A673 (cell line): ENCODE measurements around the gene SRGAP1. TPM values are rescaled to one million over a fixed set of nuclear protein-coding genes. Genes with fewer than 3 reads are reported as not detected.

Experiments used
- BruUV-seq: library from RNA; stranded (reverse); fragments of 400-500 nt; replicated peaks from 2 replicates; lab custom pipeline; 2021; lab: Mats Ljungman, UMichigan
- CTCF ChIA-PET: fragments of 300-600 bp; sonication (Branson Sonifier 250); formaldehyde crosslinking; loops from one replicate; lab custom pipeline; 2022; ENCODE audit warnings: antibody characterized with exemption; lab: Charles Lee
- POLR2A ChIA-PET: fragments of 300-600 bp; sonication (Branson Sonifier 250); formaldehyde crosslinking; loops from one replicate; lab custom pipeline; 2022; ENCODE audit warnings: antibody characterized with exemption; ENCODE audit not compliant: low non-redundant PET; lab: Charles Lee
- DNase-seq: peaks from one replicate; pipeline ENCODE4 v3.0.0-alpha.2; 2015; ENCODE audit warnings: low spot score
- H3K27ac ChIP-seq: fragments of 200-600 bp; sonication (generic); 2 replicates; pipeline ENCODE4 v1.5.1; 2016; ENCODE audit warnings: mixed run types, low read depth, mild to moderate bottlenecking, mixed read lengths, antibody characterized with exemption, low read length; ENCODE audit not compliant: poor library complexity, severe bottlenecking
- H3K27me3 ChIP-seq: fragments of 200-600 bp; sonication (generic); replicated peaks from 2 replicates; pipeline ENCODE4 v1.6.1; 2017; ENCODE audit warnings: mixed run types, low read depth, mild to moderate bottlenecking, mixed read lengths, antibody characterized with exemption, low read length; ENCODE audit not compliant: insufficient read depth, poor library complexity
- H3K36me3 ChIP-seq: fragments of 200-600 bp; sonication (generic); 2 replicates; pipeline ENCODE4 v1.6.1; 2016; ENCODE audit warnings: mixed run types, mild to moderate bottlenecking, mixed read lengths, antibody characterized with exemption, low read length; ENCODE audit not compliant: insufficient read depth, poor library complexity, severe bottlenecking
- H3K4me1 ChIP-seq: fragments of 200-600 bp; sonication (generic); 2 replicates; pipeline ENCODE4 v1.6.1; 2017; ENCODE audit warnings: mixed run types, mild to moderate bottlenecking, mixed read lengths, antibody characterized with exemption, low read length; ENCODE audit not compliant: insufficient read depth, poor library complexity, severe bottlenecking
- H3K4me3 ChIP-seq: fragments of 200-600 bp; sonication (generic); 2 replicates; pipeline ENCODE4 v1.5.1; 2016; ENCODE audit warnings: low read depth, mixed run types, mild to moderate bottlenecking, mixed read lengths, low read length; ENCODE audit not compliant: poor library complexity, severe bottlenecking
- H3K9me3 ChIP-seq: fragments of 200-600 bp; sonication (generic); 2 replicates; pipeline ENCODE4 v1.6.1; 2016; ENCODE audit warnings: mixed run types, low read depth, mild to moderate bottlenecking, mixed read lengths, antibody characterized with exemption, low read length; ENCODE audit not compliant: poor library complexity, severe bottlenecking
- EZH2 ChIP-seq: fragments of 200-600 bp; sonication (generic); IDR thresholded peaks from 2 replicates; pipeline ENCODE4 v1.6.1; 2017; ENCODE audit warnings: borderline replicate concordance, low read depth, mild to moderate bottlenecking, mixed read lengths, antibody characterized with exemption, low read length; ENCODE audit not compliant: poor library complexity, severe bottlenecking
- intact Hi-C: fragments of 100-400 bp; cut with micrococcal nuclease; formaldehyde crosslinking; loops from one replicate; pipeline ENCODE4 v1.10.0; 2022; ENCODE audit not compliant: unreplicated experiment
- total RNA-seq: library from RNA; stranded (reverse); gene quantifications from 2 replicates; pipeline ENCODE4 v1.2.3, GENCODE V29; 2021
- TF ChIP-seq, protein P1 (sequence below): fragments of 300-800, 200-600 bp; sonication (generic); conservative IDR thresholded peaks from 2 replicates; pipeline ENCODE4 v1.5.1; 2017; ENCODE audit warnings: low read depth, mild to moderate bottlenecking, antibody characterized with exemption, low read length, moderate library complexity, mixed read lengths

SRGAP1 gene
- total RNA-seq, 1 experiment from 2014 or later, result 9.7 TPM

DNA sequence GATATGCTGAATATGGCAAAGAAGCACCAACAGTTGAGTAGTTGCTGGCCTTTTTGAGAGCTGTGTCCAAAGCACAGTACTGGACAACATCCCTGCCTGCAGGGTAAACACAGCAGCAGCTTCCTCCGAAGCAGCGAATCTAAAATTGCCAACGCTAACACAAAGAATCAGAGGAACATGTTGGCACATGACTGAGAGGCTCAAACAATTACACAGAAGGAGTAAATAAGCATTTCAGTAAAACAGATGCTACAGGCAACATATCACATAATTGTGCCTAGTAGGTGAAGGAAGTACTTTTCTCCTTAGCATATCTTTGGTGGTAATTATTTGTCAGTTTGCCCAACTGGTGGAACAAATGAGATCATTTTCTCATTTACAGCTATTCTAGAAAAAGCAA is 325.5 kb downstream of the SRGAP1 start:
- intact Hi-C loops, result no loop called here
- Histone ChIP-seq H3K4me1 (peaks cover 24% of the 10 kb centered on the region), H3K27me3 (no peaks in the 10 kb centered on the region), H3K9me3 (no peaks in the 10 kb centered on the region), H3K4me3 (no peak overlapping the region), H3K27ac (peak overlapping the region; percentile 4), H3K36me3 (no peaks in the 10 kb centered on the region)
- ChIA-PET POLR2A (no interaction called here), CTCF (no interaction called here)
- TF ChIP-seq EZH2, result no peak
- TF ChIP-seq, protein P1, sequence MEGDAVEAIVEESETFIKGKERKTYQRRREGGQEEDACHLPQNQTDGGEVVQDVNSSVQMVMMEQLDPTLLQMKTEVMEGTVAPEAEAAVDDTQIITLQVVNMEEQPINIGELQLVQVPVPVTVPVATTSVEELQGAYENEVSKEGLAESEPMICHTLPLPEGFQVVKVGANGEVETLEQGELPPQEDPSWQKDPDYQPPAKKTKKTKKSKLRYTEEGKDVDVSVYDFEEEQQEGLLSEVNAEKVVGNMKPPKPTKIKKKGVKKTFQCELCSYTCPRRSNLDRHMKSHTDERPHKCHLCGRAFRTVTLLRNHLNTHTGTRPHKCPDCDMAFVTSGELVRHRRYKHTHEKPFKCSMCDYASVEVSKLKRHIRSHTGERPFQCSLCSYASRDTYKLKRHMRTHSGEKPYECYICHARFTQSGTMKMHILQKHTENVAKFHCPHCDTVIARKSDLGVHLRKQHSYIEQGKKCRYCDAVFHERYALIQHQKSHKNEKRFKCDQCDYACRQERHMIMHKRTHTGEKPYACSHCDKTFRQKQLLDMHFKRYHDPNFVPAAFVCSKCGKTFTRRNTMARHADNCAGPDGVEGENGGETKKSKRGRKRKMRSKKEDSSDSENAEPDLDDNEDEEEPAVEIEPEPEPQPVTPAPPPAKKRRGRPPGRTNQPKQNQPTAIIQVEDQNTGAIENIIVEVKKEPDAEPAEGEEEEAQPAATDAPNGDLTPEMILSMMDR, result no peak
- peak; percentile 56 for DNase-seq
- BruUV-seq, result no TSS peak

DNA sequence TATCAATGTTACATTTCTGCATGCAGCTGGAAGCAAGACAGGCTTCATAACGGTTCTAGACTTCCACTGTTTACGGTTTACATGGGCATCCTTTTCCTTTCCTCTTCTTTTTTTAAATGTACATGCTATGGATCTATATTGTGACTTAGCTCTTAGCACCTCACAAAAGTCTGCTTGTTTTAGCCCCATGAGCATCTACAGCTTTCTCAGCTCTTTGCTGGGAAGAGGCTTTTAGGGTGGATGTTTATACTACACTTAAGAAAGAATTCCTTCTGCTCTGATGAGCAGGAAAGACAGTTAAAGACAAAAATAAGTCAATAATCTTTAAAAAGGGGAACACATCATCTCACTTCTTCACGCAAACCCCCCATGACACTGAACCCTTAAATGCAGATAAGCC is 326.2 kb downstream of the SRGAP1 start:
- no peak for TF ChIP-seq EZH2
- TF ChIP-seq, protein P1, result no peak
- Histone ChIP-seq H3K36me3 (no peaks in the 10 kb centered on the region), H3K9me3 (no peaks in the 10 kb centered on the region), H3K4me1 (peaks cover 24% of the 10 kb centered on the region), H3K27me3 (no peaks in the 10 kb centered on the region), H3K27ac (peak overlapping the region; percentile 4), H3K4me3 (no peak overlapping the region)
- ChIA-PET CTCF (no interaction called here), POLR2A (no interaction called here)
- no TSS peak for BruUV-seq
- intact Hi-C loops, result no loop called here
- DNase-seq, result no peak

DNA sequence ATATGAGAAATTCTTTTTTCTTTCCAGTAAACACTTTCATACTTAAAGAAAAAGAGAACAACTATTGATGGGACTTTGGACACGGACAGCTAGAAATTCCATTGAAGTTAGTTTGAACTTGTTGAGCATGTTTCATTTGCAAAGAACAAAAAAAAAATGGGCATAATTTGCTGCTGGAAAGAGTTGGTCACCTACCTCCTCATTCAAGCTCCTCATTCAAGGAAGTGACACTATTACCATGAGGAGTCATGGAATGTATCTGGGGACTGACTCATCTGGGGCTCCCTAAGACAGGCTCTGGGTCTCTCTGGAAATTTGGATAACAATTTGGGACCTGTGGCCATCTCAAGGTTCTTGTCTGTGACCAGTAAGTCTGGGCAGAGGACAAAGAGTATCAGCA is 327.2 kb downstream of the SRGAP1 start:
- H3K4me3 ChIP-seq, result no peak overlapping the region
- H3K36me3 ChIP-seq, result no peaks in the 10 kb centered on the region
- CTCF ChIA-PET, result no interaction called here
- DNase-seq, result peak; percentile 33
- intact Hi-C loops, result no loop called here
- H3K27me3 ChIP-seq, result no peaks in the 10 kb centered on the region
- TF ChIP-seq, protein P1, result no peak
- no peaks in the 10 kb centered on the region for H3K9me3 ChIP-seq
- BruUV-seq, result no TSS peak
- POLR2A ChIA-PET, result no interaction called here
- peaks cover 24% of the 10 kb centered on the region for H3K4me1 ChIP-seq
- no peak overlapping the region for H3K27ac ChIP-seq
